ENCODE data around the gene NELFCD.

The NELFCD gene

GRCh38 chr20:58994390-58995159, 13.5 kb downstream of the NELFCD start:
- DNase-seq (ENCODE audit: low read depth in 2 of 2): no peak

- DNase-seq (ENCODE audit: low read depth in 2 of 2): no peak
Observed at GRCh38 chr20:58995461-58996225, 14.6 kb downstream of the NELFCD start.

- DNase-seq (ENCODE audit: low read depth in 2 of 2): no peak
Observed at GRCh38 chr20:58996226-58996611, 15.2 kb downstream of the NELFCD start.

- DNase-seq (ENCODE audit: low read depth in 2 of 2): no peak
Observed at GRCh38 chr20:58997141-58997770, 16.2 kb downstream of the NELFCD start.

GRCh38 chr20:58998656-58999055, 17.6 kb downstream of the NELFCD start:
- DNase-seq (ENCODE audit: low read depth in 2 of 2): no peak

GRCh38 chr20:59000326-59000725, 19.3 kb downstream of the NELFCD start:
- no peak for DNase-seq (ENCODE audit: low read depth in 2 of 2)

GRCh38 chr20:59001068-59001448, 20.0 kb downstream of the NELFCD start:
- no peak for DNase-seq (ENCODE audit: low read depth in 2 of 2)

- DNase-seq (ENCODE audit: low read depth in 2 of 2): no peak
Observed at GRCh38 chr20:59001449-59002171, 20.6 kb downstream of the NELFCD start.

GRCh38 chr20:59002388-59002787, 21.3 kb downstream of the NELFCD start:
- DNase-seq (ENCODE audit: low read depth in 2 of 2): no peak

- DNase-seq (ENCODE audit: low read depth in 2 of 2): no peak
Observed at GRCh38 chr20:59002874-59003399, 21.9 kb downstream of the NELFCD start.

GRCh38 chr20:59003836-59004492, 22.9 kb downstream of the NELFCD start:
- DNase-seq (ENCODE audit: low read depth in 2 of 2): no peak

- DNase-seq (ENCODE audit: low read depth in 2 of 2): no peak
Observed at GRCh38 chr20:59004493-59004762, 23.4 kb downstream of the NELFCD start.

- DNase-seq (ENCODE audit: low read depth in 2 of 2): no peak
Observed at GRCh38 chr20:59004763-59005522, 23.9 kb downstream of the NELFCD start.

- no peak for DNase-seq (ENCODE audit: low read depth in 2 of 2)
Observed at GRCh38 chr20:59005523-59006166, 24.6 kb downstream of the NELFCD start.

- DNase-seq (ENCODE audit: low read depth in 2 of 2): no peak
Observed at GRCh38 chr20:59006167-59006863, 25.3 kb downstream of the NELFCD start.

- no peak for DNase-seq (ENCODE audit: low read depth in 2 of 2)
Observed at GRCh38 chr20:59006864-59007664, 26.0 kb downstream of the NELFCD start, which contains the start of gene CTSZ. Gene CTSZ (minus strand): TSS chr20:59007254. CDS start chr20:59007128, 126 bp downstream.

GRCh38 chr20:59007665-59008511, 26.8 kb downstream of the NELFCD start:
- DNase-seq (ENCODE audit: low read depth in 2 of 2): no peak

All from fibroblast of skin of left quadriceps (primary cell).